PC-9 (cell line): ENCODE measurements around the gene SLC16A14. TPM values are rescaled to one million over a fixed set of nuclear protein-coding genes. Genes with fewer than 3 reads are reported as not detected.

ENCODE experiments used
- BruUV-seq: library from RNA; stranded (reverse); fragments of 400-500 nt; replicated peaks from 2 replicates; lab custom pipeline; 2021; lab: Mats Ljungman, UMichigan
- CTCF ChIA-PET: fragments of 300-600 bp; sonication (Branson Sonifier 250); formaldehyde crosslinking; loops from one replicate; lab custom pipeline; 2022; ENCODE audit warnings: antibody characterized with exemption; lab: Charles Lee
- POLR2A ChIA-PET: fragments of 300-600 bp; sonication (Branson Sonifier 250); formaldehyde crosslinking; loops from one replicate; lab custom pipeline; 2022; ENCODE audit warnings: antibody characterized with exemption; ENCODE audit not compliant: unreplicated experiment; lab: Charles Lee
- DNase-seq, 2 experiments: peaks; one replicate each; pipeline versions ENCODE4 v3.0.0 to v3.0.0-alpha.2; 2015 to 2022; ENCODE audit warnings: mixed read lengths in 1 of 2
- H2AFZ ChIP-seq: fragments of 200-600 bp; sonication (generic); 2 replicates; pipeline ENCODE4 v1.8.1; 2017; ENCODE audit warnings: antibody characterized with exemption
- H3F3A ChIP-seq: fragments of 200-600 bp; sonication (generic); 2 replicates; pipeline ENCODE4 v1.8.1; 2017; ENCODE audit warnings: antibody characterized with exemption, mild to moderate bottlenecking, low read depth; ENCODE audit not compliant: insufficient read depth
- H3K27ac ChIP-seq: fragments of 200-600 bp; sonication (generic); 2 replicates; pipeline ENCODE4 v1.6.1; 2016; ENCODE audit warnings: mixed run types
- H3K27me3 ChIP-seq: fragments of 200-600 bp; sonication (generic); 2 replicates; pipeline ENCODE4 v1.6.1; 2016; ENCODE audit warnings: low read depth, mixed run types; ENCODE audit not compliant: insufficient read depth
- H3K36me3 ChIP-seq: fragments of 200-600 bp; sonication (generic); 2 replicates; pipeline ENCODE4 v1.6.1; 2016; ENCODE audit warnings: low read depth, mixed run types
- H3K4me1 ChIP-seq: fragments of 200-600 bp; sonication (generic); replicated peaks from 2 replicates; pipeline ENCODE4 v1.6.1; 2016; ENCODE audit warnings: mixed run types; ENCODE audit not compliant: insufficient read depth
- H3K4me2 ChIP-seq: fragments of 200-600 bp; sonication (generic); 2 replicates; pipeline ENCODE4 v1.6.1; 2017; ENCODE audit warnings: mixed run types
- H3K4me3 ChIP-seq: fragments of 200-600 bp; sonication (generic); 2 replicates; pipeline ENCODE4 v1.6.1; 2016; ENCODE audit warnings: mixed run types
- H3K79me2 ChIP-seq: fragments of 200-600 bp; sonication (generic); 2 replicates; pipeline ENCODE4 v1.6.1; 2017; ENCODE audit warnings: low read depth, mixed run types
- H3K9me2 ChIP-seq: fragments of 200-600 bp; sonication (generic); 2 replicates; pipeline ENCODE4 v1.8.1; 2017; ENCODE audit warnings: mild to moderate bottlenecking; ENCODE audit not compliant: insufficient read depth
- H3K9me3 ChIP-seq: fragments of 200-600 bp; sonication (generic); 2 replicates; pipeline ENCODE4 v1.8.1; 2016; ENCODE audit warnings: low read depth; ENCODE audit not compliant: insufficient read depth
- H4K20me1 ChIP-seq: fragments of 200-600 bp; sonication (generic); 2 replicates; pipeline ENCODE4 v1.8.1; 2017; ENCODE audit not compliant: insufficient read depth
- CTCF ChIP-seq: fragments of 200-600 bp; sonication (generic); conservative IDR thresholded peaks from 2 replicates; pipeline ENCODE4 v1.6.1; 2017; ENCODE audit warnings: mixed run types, antibody characterized with exemption, mild to moderate bottlenecking, moderate library complexity
- EZH2 ChIP-seq: fragments of 200-600 bp; sonication (generic); IDR thresholded peaks from 2 replicates; pipeline ENCODE4 v1.8.0; 2017; ENCODE audit warnings: antibody characterized with exemption, low read depth
- intact Hi-C: fragments of 100-400 bp; cut with micrococcal nuclease; formaldehyde crosslinking; loops from one replicate; pipeline ENCODE4 v1.10.0; 2022; ENCODE audit not compliant: unreplicated experiment
- total RNA-seq: library from RNA; stranded (reverse); gene quantifications from 2 replicates; pipeline ENCODE4 v1.2.3, GENCODE V29; 2021

Gene SLC16A14
- total RNA-seq, 1 experiment from 2014 or later, result 0.57 TPM

- Histone ChIP-seq H3K4me2 (peak overlapping the region; percentile 35; the same call in 1 of the 2 replicates), H3K9me3 (no peaks in the 10 kb centered on the region), H3K4me1 (peaks cover 7% of the 10 kb centered on the region), H3K27ac (no peak overlapping the region), H3K4me3 (no peak overlapping the region), H3K9me2 (no peaks in the 10 kb centered on the region), H4K20me1 (no peaks in the 10 kb centered on the region), H3K27me3 (no peaks in the 10 kb centered on the region), H3K79me2 (no peaks in the 10 kb centered on the region), H3K36me3 (no peaks in the 10 kb centered on the region), H2AFZ (no peak overlapping the region), H3F3A (no peaks in the 10 kb centered on the region)
- CTCF ChIA-PET, result interaction anchor here (1.2 to 2.0 kb wide), 2 partner anchors 150 to 152 kb away, joined by 4 to 16 read pairs; no protein-coding TSS in a partner anchor
- TF ChIP-seq EZH2 (no peak), CTCF (peak; percentile 94)
- POLR2A ChIA-PET, result no interaction called here
- BruUV-seq, result no TSS peak
- intact Hi-C loops, result loop anchor here (1.0 to 10.0 kb wide), 4 partner anchors 59 to 807 kb away; no protein-coding TSS in a partner anchor
- peak; percentile 42 to 71 for DNase-seq
Measured at GRCh38 chr2:230007931-230008707, 60.6 kb downstream of the SLC16A14 start.

DNA sequence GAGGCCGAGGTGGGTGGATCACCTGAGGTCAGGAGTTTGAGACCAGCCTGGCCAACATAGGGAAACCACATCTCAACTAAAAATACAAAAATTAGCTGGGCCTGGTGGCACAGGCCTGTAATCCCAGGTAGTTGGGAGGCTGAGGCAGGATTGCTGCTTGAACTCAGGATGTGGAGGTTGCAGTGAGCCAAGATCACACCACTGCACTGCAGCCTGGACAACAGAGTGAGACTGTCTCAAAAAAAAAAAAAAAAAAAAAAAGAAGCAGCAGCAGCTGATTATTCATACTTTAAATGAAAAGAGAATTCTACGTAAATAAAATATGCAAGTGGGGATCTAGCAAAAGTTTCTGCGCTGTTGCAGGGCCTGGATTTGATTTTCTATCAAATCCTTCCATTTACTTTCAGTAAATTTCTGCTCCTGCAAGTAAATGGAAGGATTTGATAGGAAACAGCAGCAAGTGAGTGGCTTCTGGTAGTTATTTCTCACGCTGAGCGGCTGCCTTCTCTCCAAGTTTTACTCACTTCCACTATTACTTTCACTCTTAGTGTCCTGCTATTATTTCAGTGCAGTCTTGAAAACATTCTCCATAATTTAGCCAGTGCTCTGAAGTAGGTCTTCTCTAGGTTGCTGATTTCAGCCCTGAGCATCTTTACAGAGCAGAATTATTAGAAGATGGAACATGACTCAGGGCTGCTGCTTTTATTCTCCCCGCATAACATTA lies 68.4 kb downstream of the SLC16A14 start:
- POLR2A ChIA-PET, result no interaction called here
- no TSS peak for BruUV-seq

More for the DNA sequence above, 68.4 kb downstream of the SLC16A14 start:
- no peaks in the 10 kb centered on the region for H3K9me3 ChIP-seq
- intact Hi-C loops, result loop anchor here (10.0 kb wide), 1 partner anchor 815 kb away; no protein-coding TSS in a partner anchor
- TF ChIP-seq CTCF (no peak), EZH2 (no peak)
- H4K20me1 ChIP-seq, result no peaks in the 10 kb centered on the region
- no peaks in the 10 kb centered on the region for H3K36me3 ChIP-seq
- H3K27me3 ChIP-seq, result no peaks in the 10 kb centered on the region
- no peaks in the 10 kb centered on the region for H3F3A ChIP-seq
- no peak overlapping the region for H3K4me2 ChIP-seq
- no peaks in the 10 kb centered on the region for H3K4me1 ChIP-seq
- H2AFZ ChIP-seq, result no peak overlapping the region
- CTCF ChIA-PET, result interaction anchor here (0.6 kb wide), 1 partner anchor 63 kb away, joined by 4 read pairs; no protein-coding TSS in a partner anchor
- no peak overlapping the region for H3K27ac ChIP-seq
- H3K9me2 ChIP-seq, result no peaks in the 10 kb centered on the region
- no peak for DNase-seq
- H3K79me2 ChIP-seq, result no peaks in the 10 kb centered on the region
- no peak overlapping the region for H3K4me3 ChIP-seq
